GM18861 (cell line): ENCODE results near the gene PIP5KL1.
"Not testable (repeated sequence)": the region's sequence is repeated elsewhere in the genome, so short reads cannot be mapped to it uniquely, and the experiment has no call there.

Experiments used
- ATAC-seq: cut with Tn5 transposase; IDR thresholded peaks from one replicate; pipeline ENCODE4 v1.9.1; 2021; ENCODE audit not compliant: unreplicated experiment

PIP5KL1 gene

DNA sequence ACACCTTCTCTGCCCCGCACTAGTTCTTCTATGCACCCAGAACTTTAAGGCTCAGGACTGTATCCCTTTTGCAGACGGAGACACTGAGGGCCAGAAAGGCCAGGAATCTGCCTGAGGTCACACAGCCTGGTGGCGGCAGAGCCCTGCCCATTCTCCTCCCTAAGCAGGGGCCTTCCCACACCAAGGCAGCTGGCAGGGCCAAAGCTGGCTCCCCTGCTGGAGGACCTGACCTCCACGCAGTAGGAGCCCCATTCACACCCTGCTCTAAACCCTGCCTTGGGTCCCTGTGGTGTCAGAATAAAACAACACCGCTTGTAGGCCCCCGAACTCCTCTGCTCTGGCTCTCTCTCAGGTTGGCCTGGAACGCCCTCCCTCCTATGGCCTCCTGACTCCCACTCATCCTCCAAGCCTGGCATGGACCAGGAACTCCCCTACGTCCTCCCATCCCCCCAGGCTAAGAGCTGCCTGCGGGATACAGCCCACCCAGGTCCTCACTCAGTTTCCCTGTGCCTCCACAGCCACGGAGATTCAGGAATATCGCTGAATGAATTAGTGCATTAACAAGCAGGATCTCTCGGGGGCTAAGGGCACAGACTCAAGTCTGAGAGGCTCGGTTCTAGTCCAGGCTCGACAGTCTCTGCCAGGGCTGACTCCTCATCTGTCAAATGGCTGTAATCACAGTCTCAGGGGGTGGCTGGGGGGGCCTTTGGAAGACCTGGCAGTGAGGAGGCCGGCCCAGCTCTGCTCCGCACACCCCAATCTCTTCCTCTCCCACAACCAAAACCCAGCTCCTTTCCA is 34.0 kb downstream of the PIP5KL1 start:
- ATAC-seq = no peak

DNA sequence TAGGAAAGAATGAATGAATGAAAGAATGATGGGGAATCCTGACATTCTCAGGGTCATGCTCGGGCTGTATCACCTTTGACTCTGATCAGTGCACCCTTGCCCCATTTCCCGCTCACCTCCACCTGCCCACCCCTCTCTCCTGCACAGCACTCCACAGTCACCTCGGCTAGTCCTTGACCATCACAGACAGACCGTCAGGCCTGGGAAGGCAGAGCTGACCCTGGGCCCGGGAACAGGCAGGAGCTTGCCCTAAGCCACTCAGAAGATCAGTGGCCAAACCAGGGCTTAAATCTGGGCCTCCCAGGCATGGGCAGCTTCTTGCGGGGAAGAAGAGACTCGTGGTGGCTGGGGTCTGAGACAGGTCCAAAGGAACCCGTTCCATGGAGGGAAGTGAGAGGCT is 34.8 kb downstream of the PIP5KL1 start:
- no peak for ATAC-seq

DNA sequence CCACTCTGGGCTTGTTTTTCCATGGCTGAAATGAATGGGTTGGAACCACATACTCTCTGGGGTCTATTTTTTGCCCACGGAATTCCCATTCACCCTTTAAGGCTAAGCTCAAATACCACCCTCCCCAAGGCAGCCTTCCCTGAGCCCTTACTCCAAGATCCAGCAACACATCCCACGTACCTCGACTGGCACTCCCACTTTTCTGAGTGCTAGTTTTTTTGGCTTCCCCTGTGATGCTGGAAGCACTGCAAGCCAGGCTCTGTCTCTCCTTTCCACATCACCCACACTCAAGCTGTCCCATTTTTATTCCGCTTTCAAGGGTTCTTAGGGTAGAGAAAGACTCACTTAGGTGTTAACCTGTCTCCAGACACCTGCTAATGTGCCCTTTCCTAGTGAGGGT is 37.2 kb downstream of the PIP5KL1 start:
- ATAC-seq = no peak

DNA sequence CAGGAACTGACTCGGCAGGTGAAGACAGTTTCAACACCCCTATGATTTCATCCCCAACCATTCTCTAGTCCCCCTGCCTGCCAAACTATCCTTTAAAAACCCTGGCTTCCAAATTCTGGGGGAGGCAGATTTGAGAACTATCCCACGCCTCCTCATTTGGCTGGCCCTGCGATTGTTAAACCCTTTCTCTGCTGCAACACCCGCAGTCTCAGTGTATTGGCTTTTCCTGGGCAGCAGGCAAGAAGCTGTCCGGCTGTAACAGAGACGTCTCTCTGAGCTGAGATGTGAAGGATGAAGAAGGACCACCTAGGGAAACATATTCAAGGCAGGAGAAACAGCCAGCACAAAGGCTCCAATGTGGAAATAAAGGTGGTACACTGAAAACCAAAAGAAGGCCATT is 37.7 kb downstream of the PIP5KL1 start:
- no peak for ATAC-seq

DNA sequence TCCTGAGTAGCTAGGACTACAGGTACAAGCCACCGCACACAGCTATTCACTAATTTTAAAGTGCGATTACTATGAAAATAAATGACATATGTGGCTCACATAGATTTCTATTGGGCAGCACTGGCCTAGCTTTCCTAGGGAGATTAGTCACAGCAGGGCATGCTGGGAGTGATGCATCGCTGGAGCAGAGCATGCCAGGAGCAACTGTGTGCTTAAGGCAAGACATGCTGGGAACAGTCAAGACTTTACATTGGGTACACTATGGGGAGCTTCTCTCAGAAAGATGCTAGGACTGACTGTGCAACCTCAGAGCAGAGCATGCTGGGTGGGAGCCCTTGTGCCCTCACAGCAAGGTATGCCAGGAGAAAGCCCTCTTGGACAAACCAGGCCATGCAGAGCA is 40.5 kb downstream of the PIP5KL1 start:
- ATAC-seq = no peak

DNA sequence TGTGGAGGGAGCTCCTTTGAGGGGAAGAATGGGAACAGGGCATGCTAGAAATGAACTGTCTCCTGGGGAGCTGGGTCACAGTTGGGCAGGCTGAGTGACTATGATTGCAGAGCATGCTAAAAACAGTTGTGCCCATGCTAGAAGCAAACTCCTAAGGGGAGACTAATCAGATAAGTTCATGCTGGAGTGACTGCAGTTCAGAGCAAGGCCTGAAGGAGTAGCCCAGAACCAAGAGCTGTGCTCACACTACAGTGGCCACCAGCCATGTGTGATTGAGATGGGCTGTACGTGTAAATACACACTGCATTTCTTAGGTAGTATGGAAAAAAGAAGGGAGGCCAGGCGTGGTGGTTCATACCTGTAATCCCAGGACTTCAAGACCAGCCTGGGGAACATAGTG is 42.8 kb downstream of the PIP5KL1 start:
- no peak for ATAC-seq

DNA sequence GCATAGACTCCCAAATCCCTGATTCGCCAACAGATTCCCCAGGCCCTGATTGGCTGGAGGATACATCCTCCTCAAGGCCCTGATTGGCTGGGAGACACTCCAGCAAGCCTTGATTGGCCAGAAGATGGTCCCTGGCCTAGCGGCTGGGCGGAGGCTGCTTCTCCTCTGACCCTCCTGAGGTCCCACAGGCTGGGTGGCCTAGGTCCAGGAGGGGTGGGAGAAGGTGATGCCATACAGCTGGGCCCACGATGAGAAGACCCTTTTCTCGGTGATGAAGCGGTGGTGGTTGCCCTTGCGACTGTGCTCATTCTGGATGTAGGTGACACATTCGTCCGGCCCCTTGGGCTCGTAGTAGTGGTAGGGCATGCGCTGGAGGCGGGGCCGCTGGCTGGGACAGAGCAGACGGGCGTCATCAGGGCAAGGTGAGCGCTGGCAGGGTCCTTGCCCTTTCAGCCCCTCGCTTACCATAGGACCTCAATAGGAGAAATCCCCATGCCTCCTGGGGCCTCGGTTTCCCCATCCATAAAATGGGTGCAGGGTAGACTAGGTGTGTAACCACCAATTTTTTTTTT is 44.1 kb downstream of the PIP5KL1 start:
- no peak for ATAC-seq

DNA sequence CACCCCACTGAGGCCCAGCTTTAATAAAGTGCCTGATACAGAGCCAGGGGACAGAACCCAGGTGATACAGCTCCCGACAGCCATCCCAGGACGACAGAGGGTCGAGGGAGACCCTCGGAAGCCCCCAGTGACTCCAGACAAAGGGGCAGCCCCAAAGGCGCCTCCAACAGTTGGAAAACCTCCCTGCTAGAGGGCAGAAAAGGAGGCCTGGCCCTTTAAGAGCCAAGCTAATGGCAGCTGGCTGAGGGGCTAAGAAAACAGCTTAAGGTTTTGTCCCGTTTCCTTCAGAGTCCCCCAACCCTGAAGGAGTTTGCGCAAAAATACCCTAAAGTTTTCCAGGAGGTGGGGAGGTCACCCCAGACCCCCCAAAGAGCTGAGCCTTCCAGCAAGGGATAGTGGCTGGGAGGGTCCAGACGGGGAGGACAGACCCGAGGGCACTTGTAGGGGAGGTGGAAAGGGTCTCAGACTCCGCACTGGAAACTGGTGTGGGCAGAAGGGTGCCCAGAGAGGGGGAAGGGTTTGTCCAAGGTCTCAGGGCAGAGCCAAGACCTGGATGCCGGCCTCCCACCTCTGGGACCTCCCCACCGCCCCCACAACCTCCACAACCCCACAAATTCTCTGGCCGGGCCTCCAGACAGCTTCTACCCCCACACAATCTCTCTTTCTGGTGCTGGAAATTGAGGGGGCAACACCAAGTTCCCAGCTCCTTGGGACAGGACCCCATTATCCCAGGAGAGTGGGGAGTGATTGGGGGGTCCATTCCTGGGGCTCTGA is 44.9 kb downstream of the PIP5KL1 start:
- no peak for ATAC-seq

DNA sequence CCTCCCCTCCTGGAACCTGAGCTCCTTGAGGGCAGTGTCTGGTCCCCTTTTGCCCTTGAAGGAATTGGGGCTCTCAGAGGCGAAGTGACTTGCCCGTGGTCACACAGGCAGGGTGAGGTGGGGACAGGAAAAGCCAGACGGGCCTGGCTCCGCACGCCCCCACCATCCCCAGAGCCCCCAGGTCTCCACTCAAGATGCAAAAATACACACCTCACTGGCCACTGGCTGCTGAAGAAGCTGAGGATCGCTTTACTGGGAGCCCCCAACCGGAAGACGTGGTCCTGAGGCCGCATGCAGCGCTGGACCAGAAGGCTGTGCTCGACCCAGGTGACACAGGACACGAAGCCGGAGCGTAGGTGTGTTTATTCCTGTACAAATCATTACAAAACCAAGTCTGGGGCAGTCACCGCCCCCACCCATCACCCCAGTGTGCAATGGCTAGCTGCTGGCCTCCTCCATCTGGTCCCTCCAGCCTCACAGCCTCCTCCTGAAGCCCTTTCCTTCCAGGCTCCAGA is 45.5 kb downstream of the PIP5KL1 start:
- ATAC-seq = no peak

DNA sequence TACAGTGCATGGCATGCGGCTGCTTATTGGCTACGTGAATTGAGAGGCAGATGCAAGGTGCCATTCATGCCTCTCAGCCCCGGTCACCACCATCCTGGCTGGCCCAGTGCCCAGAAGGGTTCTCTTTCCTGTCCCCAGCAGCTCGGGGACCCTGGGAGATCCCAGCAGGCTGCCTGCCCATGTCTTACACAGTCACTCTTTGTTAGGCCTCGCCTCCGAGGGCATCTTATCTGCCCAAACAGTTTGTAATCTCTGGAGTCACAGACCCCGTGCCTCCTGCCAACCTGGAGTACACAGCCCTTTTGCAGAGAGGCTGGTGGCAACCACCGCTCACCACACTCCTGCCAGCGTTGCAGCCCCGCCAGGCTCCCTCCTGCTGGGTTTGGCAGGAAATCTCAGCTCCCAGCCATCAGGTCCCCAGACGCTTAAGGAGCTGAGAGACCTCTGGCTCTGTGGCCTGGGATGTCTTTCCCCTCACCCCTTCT is 46.1 kb downstream of the PIP5KL1 start:
- no peak for ATAC-seq

DNA sequence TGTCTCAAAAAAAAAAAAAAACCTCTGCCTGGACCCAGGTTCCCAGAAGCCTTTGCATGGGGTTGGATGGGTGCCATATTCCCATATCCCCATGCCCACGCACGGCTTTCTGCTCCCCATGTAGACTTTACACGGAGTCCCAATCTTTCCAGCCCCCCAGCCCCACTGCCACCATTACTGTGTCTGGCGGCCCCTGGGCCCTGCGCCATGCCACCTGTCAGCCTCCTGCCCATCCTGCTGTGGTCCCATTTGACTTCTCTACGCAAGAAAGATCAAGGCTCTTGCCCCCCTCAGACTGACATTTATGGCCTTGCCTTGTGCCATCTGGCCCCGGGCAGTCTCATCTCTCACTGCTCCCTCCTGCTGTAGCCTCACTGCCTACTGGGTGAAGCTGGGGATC is 46.6 kb downstream of the PIP5KL1 start:
- ATAC-seq = no peak

DNA sequence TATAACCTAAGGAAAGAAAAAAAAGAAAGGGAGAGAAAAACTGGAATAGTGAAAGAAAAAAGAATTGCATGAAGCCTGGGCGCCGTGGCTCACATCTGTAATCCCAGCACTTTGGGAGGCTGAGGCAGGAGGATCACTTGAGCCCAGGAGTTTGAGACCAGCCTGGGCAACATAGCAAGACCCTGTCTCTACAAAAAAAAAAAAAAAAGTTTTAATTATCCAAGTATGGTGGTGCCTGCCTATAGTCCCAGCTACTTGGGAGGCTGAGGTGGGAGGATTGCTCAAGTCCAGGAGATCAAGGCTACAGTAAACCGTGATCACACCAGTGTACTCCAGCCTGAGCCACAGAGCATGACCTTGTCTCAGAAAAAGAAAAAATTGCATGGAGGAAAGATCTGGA is 48.9 kb downstream of the PIP5KL1 start:
- not testable (repeated sequence) for ATAC-seq

DNA sequence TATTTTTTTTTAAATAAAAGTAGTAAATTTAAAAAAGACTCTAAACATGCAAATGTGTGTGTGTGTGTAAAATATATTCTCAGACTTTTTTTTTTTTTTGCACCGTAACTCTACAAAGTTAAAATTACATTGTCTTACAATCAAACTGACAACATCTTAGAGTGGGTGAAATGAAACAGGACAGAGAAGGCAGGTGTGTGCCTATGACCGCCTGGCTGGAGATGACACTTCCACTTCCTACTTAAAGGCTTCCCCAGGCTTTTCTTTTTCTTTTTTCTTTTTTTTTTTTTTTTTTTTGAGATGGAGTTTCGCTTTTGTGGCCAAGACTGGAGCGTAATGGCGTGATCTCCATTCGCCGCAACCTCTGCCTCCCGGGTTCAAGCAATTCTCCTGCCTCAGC is 50.4 kb downstream of the PIP5KL1 start:
- ATAC-seq = no peak

DNA sequence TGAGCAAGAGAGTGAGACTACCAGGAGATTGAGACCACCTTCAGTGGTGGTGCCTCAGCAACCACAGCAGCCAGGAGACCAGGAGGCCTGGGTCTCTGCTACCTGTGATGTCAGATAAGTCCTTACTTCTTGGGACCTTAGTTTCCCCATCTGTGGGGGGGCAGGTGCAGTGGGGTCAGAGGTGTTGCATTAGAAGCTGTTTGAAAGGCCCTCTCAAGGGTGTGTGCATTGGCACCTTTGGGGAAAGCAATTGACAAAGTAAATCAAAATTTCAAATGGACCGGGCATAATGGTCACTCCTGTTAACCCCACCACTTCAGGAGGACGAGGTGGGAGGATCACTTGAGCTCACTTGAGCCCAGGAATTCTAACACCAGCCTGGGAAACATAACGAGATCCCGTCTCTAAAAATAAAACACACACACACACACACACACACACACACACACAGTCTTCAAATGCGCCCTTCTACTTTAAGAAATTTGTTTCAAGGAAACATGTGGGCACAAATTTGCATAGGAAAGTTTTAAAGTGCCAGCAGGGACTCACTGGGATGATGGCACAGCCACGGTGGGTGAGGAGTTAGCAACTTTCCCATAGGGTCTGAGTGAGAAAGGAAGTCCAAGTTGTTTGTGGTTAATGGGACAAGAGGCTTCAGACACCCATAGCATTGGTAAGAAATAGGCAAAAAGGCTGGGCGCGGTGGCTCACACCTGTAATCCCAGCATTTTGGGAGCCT is 51.8 kb downstream of the PIP5KL1 start:
- no peak for ATAC-seq

DNA sequence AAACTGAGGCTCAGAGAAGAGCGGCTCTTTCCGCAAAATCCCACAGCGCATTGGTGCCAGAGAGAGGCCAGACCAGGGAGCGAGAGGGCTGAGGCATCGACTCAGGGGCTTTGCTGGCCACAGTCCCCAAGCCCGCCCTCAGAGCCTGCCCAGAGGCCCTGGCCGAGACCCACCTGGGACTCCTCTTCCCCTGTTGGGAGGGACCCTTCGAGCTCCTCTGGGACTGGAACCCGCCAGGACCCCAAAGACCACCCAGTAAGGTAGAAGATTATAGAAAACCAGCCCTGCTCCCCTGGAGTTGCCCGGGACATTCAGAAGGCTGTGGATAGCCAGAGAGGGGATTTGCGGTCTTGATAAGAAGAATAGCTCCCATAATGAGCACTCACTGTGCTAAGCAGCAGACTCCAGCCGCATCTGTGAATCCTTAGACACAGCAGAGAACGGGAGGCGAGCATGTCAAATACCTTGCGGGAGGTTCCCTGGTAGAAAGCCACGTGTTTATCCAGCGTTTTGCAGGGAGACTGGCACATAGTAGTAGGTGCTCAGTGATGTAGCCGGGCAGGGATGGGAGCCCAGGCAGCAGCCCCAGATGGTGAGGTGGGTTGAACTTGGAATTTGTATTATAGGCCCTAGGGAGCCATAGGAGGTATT is 52.5 kb downstream of the PIP5KL1 start:
- no peak for ATAC-seq

DNA sequence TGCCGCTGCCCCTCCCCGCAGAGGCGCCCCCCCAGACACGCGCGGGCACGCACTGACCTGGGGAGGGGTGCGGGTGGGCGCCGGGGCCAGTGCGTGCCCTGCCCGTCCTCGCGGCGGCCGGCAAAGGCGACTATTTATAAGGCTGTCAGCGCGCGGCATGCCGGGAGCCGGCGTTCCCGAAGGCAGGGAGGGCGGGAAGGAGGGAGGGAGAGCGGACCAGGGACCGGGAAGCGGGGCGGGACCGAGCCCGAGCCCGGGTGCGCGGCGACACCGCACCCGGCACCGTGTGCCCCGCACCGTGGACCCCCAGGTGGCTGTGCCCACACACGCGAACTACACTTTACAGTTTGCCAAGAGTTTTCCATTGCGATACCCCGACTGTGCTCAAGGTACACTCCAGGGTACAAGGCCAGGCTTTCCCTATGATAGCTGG is 53.0 kb downstream of the PIP5KL1 start, which contains the start of gene AK1:
TSS of gene AK1 (minus strand) at position 110 of the 433 bp plus-strand sequence. CDS start 3,058 bp downstream, outside the sequence.
- ATAC-seq = no peak

DNA sequence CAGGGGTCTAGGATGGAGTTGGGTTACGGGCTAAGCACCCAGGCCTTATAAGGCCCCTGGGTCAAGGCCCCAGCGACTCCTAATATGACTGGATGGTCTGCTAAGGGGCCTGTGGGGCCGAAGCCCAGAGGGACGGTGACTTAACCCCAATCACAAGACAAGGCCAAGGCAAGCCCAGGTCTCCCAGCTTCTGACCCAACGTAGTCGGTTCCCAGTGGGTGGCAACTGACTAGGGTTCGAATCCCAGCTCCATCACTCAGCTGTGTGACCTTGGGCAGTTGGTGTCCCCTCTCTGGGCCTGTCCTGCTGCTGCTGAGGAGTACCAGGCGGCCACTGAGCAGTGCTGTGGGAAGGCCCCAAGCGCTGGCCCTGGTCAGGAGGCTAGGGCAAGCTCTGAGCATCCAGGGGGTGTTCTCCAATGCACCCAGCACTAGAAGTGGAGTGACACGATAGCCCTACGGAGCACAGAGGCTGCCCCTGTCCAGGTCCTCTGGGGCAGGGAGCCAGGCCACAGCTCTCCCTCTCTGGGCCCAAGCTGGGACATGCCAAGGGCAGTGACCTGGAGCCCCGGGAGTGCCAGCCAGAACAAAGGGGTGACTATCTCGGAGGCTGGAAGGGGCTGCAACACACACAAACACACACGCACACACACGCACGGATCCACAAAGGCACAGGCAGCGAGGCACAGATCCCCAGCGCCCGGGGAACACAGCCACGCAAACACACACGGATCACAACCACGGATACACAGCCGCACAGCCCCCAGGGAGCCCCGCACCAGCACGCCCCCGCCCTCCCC is 53.6 kb downstream of the PIP5KL1 start:
- ATAC-seq = no peak

DNA sequence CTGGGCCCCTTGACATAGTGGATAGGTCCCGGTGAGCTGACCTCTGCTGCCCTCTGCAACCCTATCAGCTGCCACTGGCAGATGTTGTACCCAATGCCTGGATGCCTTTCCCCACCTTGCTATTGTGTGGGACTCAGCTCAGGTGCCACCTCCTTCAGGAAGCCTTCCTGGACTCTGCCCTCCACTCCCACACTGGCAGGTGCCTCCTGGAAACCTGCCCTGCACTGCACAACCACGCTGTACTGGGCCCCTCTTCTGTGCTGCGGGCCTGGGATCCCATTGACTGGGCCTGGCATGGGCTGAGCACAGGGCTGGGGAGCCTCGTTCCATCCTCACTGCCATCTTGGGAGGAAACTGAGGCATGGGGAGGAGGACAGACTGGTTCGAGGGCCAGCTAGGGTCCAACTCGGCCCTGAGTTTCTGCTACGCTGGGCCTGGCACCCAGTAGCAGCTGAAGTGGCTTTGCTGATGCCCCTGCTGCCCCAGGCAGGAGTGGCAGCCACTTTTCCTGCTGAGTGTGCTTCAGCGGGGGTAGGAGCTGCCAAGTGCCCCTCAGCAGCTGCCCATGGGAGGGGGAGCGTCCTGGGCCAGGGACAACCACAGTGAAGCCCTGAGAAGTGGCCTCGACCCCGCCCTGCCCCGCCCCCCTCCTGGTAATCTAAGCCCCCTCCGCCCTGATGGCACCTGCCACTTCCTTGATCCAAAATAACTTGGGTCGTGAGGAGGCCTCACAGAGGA is 54.4 kb downstream of the PIP5KL1 start:
- no peak for ATAC-seq
